ENCODE data around the gene CBARP. TPM values are rescaled to one million over a fixed set of nuclear protein-coding genes. Genes with fewer than 3 reads are reported as not detected.
"Not testable (repeated sequence)": the region's sequence is repeated elsewhere in the genome, so short reads cannot be mapped to it uniquely, and the experiment has no call there.

Gene CBARP
- polyA plus RNA-seq, 1 experiment = 1.6 TPM

GRCh38 chr19:1248786-1249297 is 11.0 kb upstream of the CBARP start:
- Histone ChIP-seq H3K4me3 (ENCODE audit: low read depth, low read length) (peak overlapping the region; percentile 81), H3K36me3 (ENCODE audit: control insufficient read depth, insufficient read depth, low read length) (peaks cover 16% of the 10 kb centered on the region), H3K27me3 (ENCODE audit: control insufficient read depth, insufficient read depth, low read length) (no peaks in the 10 kb centered on the region)
- no peak for DNase-seq (ENCODE audit: low read depth)
- TF ChIP-seq CTCF (IDR thresholded peaks at IDR 0.05; ENCODE audit: insufficient read depth, low read depth, low read length) = peak; percentile 47
- POLR2A ChIA-PET = interaction anchor here (1.0 kb wide), 1 partner anchor 20 kb away, joined by 8 read pairs; the partner anchor contains the start of gene CIRBP
- CTCF ChIA-PET = interaction anchor here (0.6 to 1.0 kb wide), 6 partner anchors 10 to 23 kb away, joined by 3 to 12 read pairs (median 3); no protein-coding TSS in a partner anchor

DNA sequence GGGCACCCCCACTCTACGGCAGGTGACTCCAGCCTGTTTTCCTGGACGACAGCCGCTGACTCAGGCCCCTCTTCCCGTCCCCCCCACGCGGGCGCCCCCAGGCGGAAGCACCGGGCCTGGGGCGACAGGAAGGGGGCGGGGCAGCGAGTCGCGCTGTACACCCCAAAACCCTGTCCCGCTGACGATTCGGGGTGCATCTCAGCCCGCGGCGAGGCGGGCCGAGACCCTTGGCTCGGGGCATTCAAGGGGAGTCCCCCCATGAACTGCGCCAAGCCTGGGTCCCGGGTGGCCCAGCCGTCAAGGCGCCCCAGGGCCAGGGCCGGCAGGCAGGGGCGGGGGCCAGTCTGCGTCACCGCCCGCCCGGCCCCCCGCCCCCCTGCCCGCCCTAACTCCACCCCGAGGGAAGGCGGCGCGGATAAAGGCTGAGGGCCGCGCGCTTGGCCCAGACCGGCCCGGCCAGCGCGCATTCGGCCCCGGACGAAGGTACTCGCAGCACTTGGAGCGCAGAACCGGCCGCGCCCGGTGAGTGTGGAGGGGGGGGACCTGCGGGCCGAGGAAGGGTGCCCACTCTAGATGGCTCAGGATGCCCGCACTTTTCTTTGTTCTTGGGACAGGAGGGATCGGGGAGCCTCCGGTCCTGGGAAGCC is 10.5 kb upstream of the CBARP start, which contains the start of gene MIDN:
MIDN (plus strand) TSS at position 445 of the 647 bp plus-strand sequence. CDS start 1,714 bp downstream, outside the sequence.
- Histone ChIP-seq H3K4me3 (ENCODE audit: low read depth, low read length) (peak within 1 kb of the TSS; percentile 81), H3K27me3 (ENCODE audit: control insufficient read depth, insufficient read depth, low read length) (no peaks in the 10 kb centered on the region), H3K36me3 (ENCODE audit: control insufficient read depth, insufficient read depth, low read length) (peaks cover 15% of the 10 kb centered on the region)
- ChIA-PET CTCF (interaction anchor here (1.0 kb wide), 3 partner anchors 11 to 18 kb away, joined by 3 to 12 read pairs (median 3); no protein-coding TSS in a partner anchor), POLR2A (interaction anchor here (1.0 kb wide), 1 partner anchor 21 kb away, joined by 8 read pairs; the partner anchor contains the start of gene CIRBP)
- peak; percentile 56 for TF ChIP-seq CTCF (IDR thresholded peaks at IDR 0.05; ENCODE audit: insufficient read depth, low read depth, low read length)
- no peak for DNase-seq (ENCODE audit: low read depth)

- POLR2A ChIA-PET = interaction anchor here (4.5 kb wide), 1 partner anchor 22 kb away, joined by 78 read pairs; the partner anchor contains the start of gene CIRBP
- H3K27me3 ChIP-seq (ENCODE audit: control insufficient read depth, insufficient read depth, low read length) = no peaks in the 10 kb centered on the region
- H3K4me3 ChIP-seq (ENCODE audit: low read depth, low read length) = peak overlapping the region; percentile 81
- DNase-seq (ENCODE audit: low read depth) = no peak
- H3K36me3 ChIP-seq (ENCODE audit: control insufficient read depth, insufficient read depth, low read length) = peaks cover 15% of the 10 kb centered on the region
- CTCF ChIA-PET = interaction anchor here (7.5 kb wide), 1 partner anchor 16 kb away, joined by 437 read pairs; the partner anchor contains the start of gene CIRBP
- TF ChIP-seq CTCF (IDR thresholded peaks at IDR 0.05; ENCODE audit: insufficient read depth, low read depth, low read length) = no peak
These were observed 9.9 kb upstream of the CBARP start for GRCh38 chr19:1247748-1248138.

- H3K4me3 ChIP-seq (ENCODE audit: low read depth, low read length); DNase-seq (ENCODE audit: low read depth); H3K36me3 ChIP-seq (ENCODE audit: control insufficient read depth, insufficient read depth, low read length); H3K27me3 ChIP-seq (ENCODE audit: control insufficient read depth, insufficient read depth, low read length): not testable (repeated sequence)
- CTCF ChIA-PET = interaction anchor here (0.6 to 7.5 kb wide), 2 partner anchors 8 to 17 kb away, joined by 3 to 437 read pairs; partner anchors contain the start of gene CIRBP
- POLR2A ChIA-PET = interaction anchor here (4.5 kb wide), 1 partner anchor 23 kb away, joined by 78 read pairs; the partner anchor contains the start of gene CIRBP
These were observed 8.7 kb upstream of the CBARP start for GRCh38 chr19:1246265-1247087.

DNA sequence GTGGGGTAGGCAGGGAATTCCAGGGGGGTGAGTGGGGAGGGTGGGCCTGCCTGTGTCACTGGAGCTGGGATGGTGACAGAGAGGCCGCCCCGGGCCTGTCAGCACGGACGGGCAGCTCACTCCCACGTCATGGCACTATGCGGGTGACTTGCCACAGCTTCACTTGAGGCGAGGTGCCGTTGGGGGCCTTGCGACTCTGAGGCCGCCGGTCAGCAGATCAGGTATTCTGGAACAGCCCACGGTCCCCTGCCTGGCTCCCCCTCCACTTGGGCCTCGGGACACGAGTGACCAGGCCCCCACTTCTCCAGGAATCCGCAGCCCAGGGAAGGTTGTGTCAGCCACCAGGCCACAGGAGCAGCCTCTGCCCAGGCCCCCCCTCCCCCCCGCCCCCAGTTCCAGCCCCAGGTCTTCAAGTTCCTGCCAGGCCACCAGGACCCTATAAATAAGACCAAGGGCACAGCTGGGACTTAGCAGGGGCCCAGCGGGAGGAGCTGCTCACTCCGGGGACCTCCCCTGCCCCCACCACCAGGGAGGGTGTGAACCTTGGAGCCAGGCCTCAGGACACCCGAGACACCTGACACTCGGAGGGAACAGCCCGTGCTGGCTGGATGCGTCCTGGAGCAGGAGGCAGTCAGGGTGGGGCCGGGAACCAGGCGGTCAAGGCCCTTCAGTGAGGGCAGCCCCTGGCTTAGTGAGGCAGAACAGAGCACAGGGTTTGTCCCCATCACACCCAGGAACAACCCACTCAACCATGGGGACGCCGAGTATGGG is 7.9 kb upstream of the CBARP start:
- Histone ChIP-seq H3K27me3 (ENCODE audit: control insufficient read depth, insufficient read depth, low read length) (no peaks in the 10 kb centered on the region), H3K4me3 (ENCODE audit: low read depth, low read length) (no peak overlapping the region), H3K36me3 (ENCODE audit: control insufficient read depth, insufficient read depth, low read length) (peaks cover 5% of the 10 kb centered on the region)
- no peak for TF ChIP-seq CTCF (IDR thresholded peaks at IDR 0.05; ENCODE audit: insufficient read depth, low read depth, low read length)
- CTCF ChIA-PET = interaction anchor here (0.5 to 7.5 kb wide), 4 partner anchors 10 to 330 kb away, joined by 3 to 437 read pairs (median 12); partner anchors contain the start of gene CIRBP
- POLR2A ChIA-PET = interaction anchor here (4.5 kb wide), 1 partner anchor 24 kb away, joined by 78 read pairs; the partner anchor contains the start of gene CIRBP
- no peak for DNase-seq (ENCODE audit: low read depth)
